RWPE1 (cell line): ENCODE results near the gene DNASE1L1.
A peak's percentile ranks its signal among the peaks of the same experiment; 100 is the strongest.

Experiments
- CTCF ChIA-PET: fragments of 350-600 bp; sonication (Branson Sonifier 250); formaldehyde crosslinking; extraction: SDS; loops from one replicate; lab custom pipeline; 2021; lab: Yijun Ruan, JAX
- POLR2A ChIA-PET: fragments of 400-600 bp; formaldehyde crosslinking; extraction: SDS; loops from one replicate; lab custom pipeline; 2020; ENCODE audit warnings: antibody characterized with exemption; ENCODE audit not compliant: low non-redundant PET; lab: Yijun Ruan, JAX
- DNase-seq: peaks from one replicate; pipeline ENCODE4 v3.0.0; 2012; ENCODE audit warnings: low spot score
- H3K27ac ChIP-seq: fragments of 450-650 bp; 2 replicates; pipeline ENCODE4 v1.5.1; 2017
- TF ChIP-seq, protein P1 (sequence below): fragments of 450-650 bp; conservative IDR thresholded peaks from 2 replicates; pipeline ENCODE4 v1.5.1; 2017; ENCODE audit warnings: low read depth, mild to moderate bottlenecking

The DNASE1L1 gene

DNA sequence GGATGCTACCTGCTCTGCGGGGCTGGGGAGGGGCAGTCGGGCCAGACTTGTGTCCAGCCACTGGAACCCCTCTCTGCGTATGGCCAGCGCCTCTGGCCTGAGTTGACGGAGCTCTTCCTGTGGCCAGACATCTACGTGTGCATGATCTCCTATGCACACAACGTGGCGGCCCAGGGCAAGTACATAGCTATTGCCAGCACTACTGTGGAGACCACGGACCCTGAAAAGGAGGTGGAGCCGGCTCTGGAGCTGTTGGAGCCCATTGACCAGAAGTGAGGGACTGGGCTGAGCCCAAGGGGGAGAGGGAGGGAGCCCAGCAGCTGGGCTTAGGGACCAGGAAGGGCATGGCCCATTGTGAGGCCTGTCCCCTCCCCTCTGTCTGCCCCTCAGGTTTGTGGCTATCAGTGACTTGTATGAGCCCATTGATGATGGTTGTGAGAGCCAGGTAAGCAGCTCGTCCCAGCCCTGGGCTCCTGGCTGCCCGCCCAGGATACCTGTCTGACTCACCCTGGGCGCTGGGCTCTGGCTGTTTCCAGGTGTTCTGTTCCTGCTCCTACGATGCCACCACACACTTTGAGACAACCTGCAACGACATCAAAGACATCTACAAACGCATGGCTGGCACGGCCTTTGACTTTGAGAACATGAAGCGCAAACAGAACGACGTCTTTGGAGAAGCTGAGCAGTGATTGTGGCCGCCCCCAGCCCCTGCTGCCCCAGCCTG is 33.1 kb upstream of the DNASE1L1 start:
- TF ChIP-seq, protein P1, sequence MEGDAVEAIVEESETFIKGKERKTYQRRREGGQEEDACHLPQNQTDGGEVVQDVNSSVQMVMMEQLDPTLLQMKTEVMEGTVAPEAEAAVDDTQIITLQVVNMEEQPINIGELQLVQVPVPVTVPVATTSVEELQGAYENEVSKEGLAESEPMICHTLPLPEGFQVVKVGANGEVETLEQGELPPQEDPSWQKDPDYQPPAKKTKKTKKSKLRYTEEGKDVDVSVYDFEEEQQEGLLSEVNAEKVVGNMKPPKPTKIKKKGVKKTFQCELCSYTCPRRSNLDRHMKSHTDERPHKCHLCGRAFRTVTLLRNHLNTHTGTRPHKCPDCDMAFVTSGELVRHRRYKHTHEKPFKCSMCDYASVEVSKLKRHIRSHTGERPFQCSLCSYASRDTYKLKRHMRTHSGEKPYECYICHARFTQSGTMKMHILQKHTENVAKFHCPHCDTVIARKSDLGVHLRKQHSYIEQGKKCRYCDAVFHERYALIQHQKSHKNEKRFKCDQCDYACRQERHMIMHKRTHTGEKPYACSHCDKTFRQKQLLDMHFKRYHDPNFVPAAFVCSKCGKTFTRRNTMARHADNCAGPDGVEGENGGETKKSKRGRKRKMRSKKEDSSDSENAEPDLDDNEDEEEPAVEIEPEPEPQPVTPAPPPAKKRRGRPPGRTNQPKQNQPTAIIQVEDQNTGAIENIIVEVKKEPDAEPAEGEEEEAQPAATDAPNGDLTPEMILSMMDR, result no peak
- ChIA-PET CTCF (no interaction called here), POLR2A (interaction anchor here (0.6 to 0.7 kb wide), 2 partner anchors 42 to 46 kb away, joined by 3 read pairs; no protein-coding TSS in a partner anchor)
- peak; percentile 72 for DNase-seq
- peak overlapping the region; percentile 85 for H3K27ac ChIP-seq

DNA sequence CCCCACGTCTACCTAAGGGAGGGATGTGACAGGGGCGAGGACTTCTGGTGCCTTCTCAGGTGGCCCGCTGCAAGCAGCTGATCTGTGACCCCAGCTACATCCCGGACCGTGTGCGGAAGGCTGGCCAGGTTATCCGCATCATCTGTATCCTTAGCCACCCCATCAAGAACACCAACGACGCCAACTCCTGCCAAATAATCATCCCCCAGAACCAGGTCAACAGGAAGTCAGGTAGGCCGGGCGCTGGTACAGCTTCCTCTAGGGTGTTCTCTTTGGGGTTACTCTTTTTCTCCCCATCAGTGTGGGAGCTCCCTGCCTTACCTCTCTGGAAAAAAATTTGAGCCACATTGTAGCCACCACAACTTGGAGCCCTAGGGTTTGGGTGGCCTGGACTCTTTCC is 32.5 kb upstream of the DNASE1L1 start:
- DNase-seq, result no peak
- peak overlapping the region; percentile 85 for H3K27ac ChIP-seq
- TF ChIP-seq, protein P1, result no peak
- ChIA-PET POLR2A (interaction anchor here (0.6 to 0.7 kb wide), 2 partner anchors 42 to 45 kb away, joined by 3 read pairs; no protein-coding TSS in a partner anchor), CTCF (no interaction called here)

DNA sequence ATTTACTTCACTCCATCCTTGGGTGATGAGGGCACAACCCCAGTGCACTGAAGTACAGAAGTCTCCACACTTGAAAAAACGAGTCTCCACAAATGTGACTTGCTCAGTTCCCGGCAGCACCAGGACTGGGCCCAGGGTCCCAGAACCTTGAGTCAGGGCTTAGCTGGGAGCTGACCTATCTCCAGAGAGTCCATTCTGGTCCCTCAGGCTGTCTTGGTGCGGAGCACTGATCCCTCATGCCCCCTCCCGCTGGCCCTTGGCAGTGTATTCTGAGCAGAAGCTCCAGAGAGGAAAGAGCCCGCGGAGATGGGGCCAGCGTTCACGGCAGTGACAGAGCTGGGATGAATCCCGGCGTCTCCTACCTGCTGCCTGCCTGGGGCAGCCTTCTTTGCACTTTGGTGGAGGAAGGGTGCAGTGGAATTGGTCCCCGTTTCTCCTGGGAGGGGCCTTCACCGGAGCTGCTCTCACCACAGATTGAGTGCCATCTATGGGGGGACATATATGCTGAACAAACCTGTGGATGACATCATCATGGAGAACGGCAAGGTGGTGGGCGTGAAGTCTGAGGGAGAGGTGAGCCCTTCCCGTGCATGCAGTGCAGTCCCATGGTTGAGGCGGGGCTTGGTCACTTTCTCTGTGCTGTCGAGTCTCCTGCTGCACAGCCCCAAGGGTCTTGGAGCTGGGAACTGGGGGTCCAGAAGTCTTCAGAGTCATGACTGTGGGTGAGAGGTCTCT is 31.7 kb upstream of the DNASE1L1 start:
- no peak for DNase-seq
- ChIA-PET CTCF (no interaction called here), POLR2A (no interaction called here)
- peak overlapping the region; percentile 5; the same call in 1 of the 2 replicates for H3K27ac ChIP-seq
- TF ChIP-seq, protein P1, result no peak

DNA sequence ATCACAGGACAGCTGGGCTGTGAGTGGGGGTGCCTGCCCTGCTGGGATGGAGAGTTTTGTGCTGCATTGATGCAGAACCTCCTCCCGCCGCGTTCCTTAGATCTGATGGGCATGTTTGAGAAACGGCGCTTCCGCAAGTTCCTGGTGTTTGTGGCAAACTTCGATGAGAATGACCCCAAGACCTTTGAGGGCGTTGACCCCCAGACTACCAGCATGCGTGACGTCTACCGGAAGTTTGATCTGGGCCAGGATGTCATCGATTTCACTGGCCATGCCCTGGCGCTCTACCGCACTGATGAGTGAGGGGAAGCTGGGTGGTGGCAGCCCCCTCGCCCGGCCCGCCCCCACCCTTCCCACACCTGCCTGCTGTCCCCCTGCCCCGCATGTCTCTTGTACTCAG is 30.8 kb upstream of the DNASE1L1 start:
- POLR2A ChIA-PET, result no interaction called here
- CTCF ChIA-PET, result interaction anchor here (0.6 kb wide), 1 partner anchor 102 kb away, joined by 3 read pairs; no protein-coding TSS in a partner anchor
- DNase-seq, result no peak
- TF ChIP-seq, protein P1, result no peak
- 0 out of 2 replicates have a peak overlapping the region, but pooled peaks have one; percentile 5 for H3K27ac ChIP-seq

DNA sequence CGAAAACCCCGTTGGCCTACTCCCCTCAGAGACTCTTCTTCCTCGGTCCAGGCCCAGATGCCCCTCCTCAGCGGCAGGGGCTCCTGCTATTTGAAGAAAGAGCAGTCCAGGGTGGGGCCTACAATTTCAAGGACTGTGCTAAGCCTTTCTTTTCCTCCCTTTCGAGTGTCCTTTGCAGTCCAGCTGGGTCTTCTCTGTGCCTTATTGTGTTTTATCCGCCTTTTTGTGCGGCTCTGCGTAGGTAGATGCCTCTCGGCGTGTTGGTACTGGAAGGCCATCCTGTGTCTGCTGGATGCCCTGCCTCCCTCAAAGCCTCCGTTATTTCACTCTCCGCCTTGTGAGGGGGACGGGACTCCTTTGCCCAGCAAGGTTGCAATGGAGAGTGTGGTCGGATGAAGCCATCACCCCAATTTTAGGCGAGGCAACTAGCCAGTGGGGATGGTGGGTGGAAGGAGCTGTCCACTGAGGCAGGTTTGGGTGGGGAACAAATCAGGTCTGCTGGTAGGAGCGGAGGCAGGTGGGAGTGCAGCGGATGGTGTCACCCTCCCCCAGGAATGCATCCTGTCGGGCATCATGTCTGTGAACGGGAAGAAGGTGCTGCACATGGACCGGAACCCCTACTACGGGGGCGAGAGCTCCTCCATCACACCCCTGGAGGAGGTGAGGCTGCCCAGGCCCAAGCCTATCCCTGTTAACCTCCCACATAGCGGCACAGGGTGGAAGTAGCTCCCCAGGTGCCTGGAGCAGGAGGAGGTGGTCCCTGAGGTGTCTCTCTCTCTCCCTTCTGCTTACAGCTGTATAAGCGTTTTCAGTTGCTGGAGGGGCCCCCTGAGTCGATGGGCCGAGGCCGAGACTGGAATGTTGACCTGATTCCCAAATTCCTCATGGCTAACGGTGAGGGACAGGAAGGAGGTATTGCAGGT is 29.2 kb upstream of the DNASE1L1 start:
- CTCF ChIA-PET, result no interaction called here
- H3K27ac ChIP-seq, result peak overlapping the region; percentile 83
- TF ChIP-seq, protein P1, result no peak
- POLR2A ChIA-PET, result no interaction called here
- DNase-seq, result no peak
